Naive B cell (primary cell): Measurements from ENCODE around the gene SNX12. TPM values are rescaled to one million over a fixed set of nuclear protein-coding genes. Genes with fewer than 3 reads are reported as not detected.

Experiments used
- ATAC-seq, 2 donors: fragments of 150-1000 bp; cut with Tn5 transposase; 2 replicates each; pipeline ENCODE4 v1.10.0; 2021; ENCODE audit warnings: low read depth in 2 of 2, mild to moderate bottlenecking in 2 of 2, moderate library complexity in 2 of 2
- DNase-seq: peaks from one replicate; pipeline ENCODE4 v3.0.0; 2022
- H3K27ac Mint-ChIP-seq, 6 donors: one replicate each; pipeline ENCODE4 v1.8.0; 2020 to 2022; ENCODE audit warnings: mild to moderate bottlenecking in 6 of 6, mixed read lengths in 6 of 6, moderate library complexity in 5 of 6, inconsistent platforms in 2 of 6
- H3K27me3 Mint-ChIP-seq, 3 donors: one replicate each; pipeline ENCODE4 v1.8.0; 2021 to 2022; ENCODE audit warnings: mixed read lengths in 3 of 3, mild to moderate bottlenecking in 1 of 3
- H3K36me3 Mint-ChIP-seq, 2 donors: one replicate each; pipeline ENCODE4 v1.8.0; 2020 to 2022; ENCODE audit warnings: mixed read lengths in 2 of 2, inconsistent platforms in 1 of 2, mild to moderate bottlenecking in 1 of 2
- H3K4me1 Mint-ChIP-seq, 3 donors: one replicate each; pipeline ENCODE4 v1.8.0; 2020 to 2022; ENCODE audit warnings: mixed read lengths in 3 of 3, inconsistent platforms in 1 of 3, mild to moderate bottlenecking in 1 of 3, moderate library complexity in 1 of 3
- H3K4me3 Mint-ChIP-seq, 8 donors: one replicate each; pipeline ENCODE4 v1.8.0; 2020 to 2022; ENCODE audit warnings: mild to moderate bottlenecking in 8 of 8, mixed read lengths in 8 of 8, moderate library complexity in 8 of 8, inconsistent platforms in 2 of 8
- H3K9me3 Mint-ChIP-seq, 7 donors: one replicate each; pipeline ENCODE4 v1.8.0; 2020 to 2022; ENCODE audit warnings: mixed read lengths in 7 of 7, mild to moderate bottlenecking in 5 of 7, inconsistent platforms in 2 of 7, moderate library complexity in 1 of 7
- polyA plus RNA-seq, 6 donors: library from polyadenylated mRNA; unstranded; fragments of 300-500 nt; fragmentation: Illumina TruSeq; gene quantifications; one replicate each; pipeline ENCODE4 v1.2.3, GENCODE V29; 2021; ENCODE audit warnings: low read depth in 6 of 6

Gene SNX12
- polyA plus RNA-seq = 1 to 10 TPM in 5 of 6 donors, under 1 TPM in 1; 0.86 to 7.6 (median 3.3) TPM

DNA sequence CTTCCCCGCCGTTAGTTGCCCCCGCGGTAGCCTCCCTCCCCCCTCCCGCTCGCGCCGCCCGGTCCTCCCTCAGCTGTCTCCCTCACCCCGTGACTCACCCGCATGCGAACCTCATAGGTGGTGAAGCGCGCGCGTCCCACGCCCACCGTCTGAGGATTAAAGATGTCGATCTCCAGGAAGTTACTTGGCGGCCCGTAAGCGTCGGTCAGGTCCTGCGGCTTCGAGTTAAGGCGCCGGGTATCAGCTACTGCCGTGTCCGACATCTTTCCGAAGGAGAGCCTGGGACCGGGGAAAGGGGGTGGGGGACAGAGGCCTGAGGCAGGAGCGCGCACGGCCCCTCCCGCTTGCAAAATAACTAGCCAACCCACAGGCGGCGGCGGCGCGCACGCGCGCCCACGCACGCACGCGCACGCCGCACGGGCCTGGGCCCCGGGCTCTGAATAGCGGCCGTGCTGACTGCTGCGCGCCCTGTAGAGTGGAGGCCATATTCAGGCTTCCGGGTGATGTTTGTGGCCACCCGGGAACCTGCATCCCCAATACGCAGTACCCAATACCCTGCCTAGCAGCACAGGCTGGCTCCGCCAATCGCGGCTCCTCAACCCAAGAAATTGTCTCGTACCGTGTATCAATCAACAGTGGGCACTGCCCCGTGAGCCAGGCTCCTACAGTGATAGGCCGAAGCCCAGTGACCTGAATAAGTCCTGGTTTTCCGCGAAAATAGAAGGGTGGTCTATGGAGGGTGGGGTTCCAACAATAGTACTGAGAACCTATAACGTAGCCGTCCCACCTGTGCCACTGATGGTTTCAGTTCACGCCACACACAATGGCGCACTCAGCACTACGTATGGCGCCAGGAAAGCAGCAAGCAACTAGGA is at the start of gene SNX12:
SNX12 (minus strand) TSS at position 291 of the 875 bp plus-strand sequence; CDS start at position 263, 28 bp downstream.
- Mint-ChIP-seq H3K27ac (peak within 1 kb of the TSS; percentile 92 to 98 (median 96)), H3K9me3 (peaks cover 0 to 2% (median 0%) of the 10 kb centered on the region in 7 donors), H3K4me3 (peak within 1 kb of the TSS; percentile 90 to 98 (median 95)), H3K27me3 (peaks cover 0 to 23% (median 0%) of the 10 kb centered on the region in 3 donors), H3K4me1 (peaks cover 3 to 20% (median 12%) of the 10 kb centered on the region in 3 donors), H3K36me3 (no peaks in the 10 kb centered on the region)
- DNase-seq = peak; percentile 86
- peak; percentile 89 to 91 for ATAC-seq

DNA sequence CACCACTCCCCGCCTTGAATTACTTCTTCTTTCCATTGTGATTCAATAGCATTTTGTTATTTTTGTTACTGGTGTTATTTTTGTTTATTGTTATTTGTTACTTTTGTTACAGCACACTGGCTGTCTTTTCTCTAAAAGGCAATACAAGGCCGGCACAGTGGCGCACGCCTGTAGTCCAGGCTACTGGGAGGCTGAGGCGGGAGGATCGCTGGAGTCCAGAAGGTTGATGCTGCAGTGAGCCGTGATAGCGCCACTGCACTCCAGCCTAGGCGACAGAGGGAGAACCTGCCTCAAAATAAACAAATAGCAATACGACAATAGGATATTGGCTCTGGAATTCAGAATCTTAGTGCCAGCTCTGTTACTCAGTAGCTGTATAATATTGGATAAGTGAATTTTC is 49.2 kb upstream of the SNX12 start:
- no peak for ATAC-seq
- peaks cover 0 to 4% of the 10 kb centered on the region in 2 donors for H3K36me3 Mint-ChIP-seq
- peaks cover 0 to 2% (median 0%) of the 10 kb centered on the region in 7 donors for H3K9me3 Mint-ChIP-seq
- H3K27ac Mint-ChIP-seq = peak overlapping the region in 4 of 6 donors; percentile 24 to 95 (median 47)
- H3K27me3 Mint-ChIP-seq = no peaks in the 10 kb centered on the region
- DNase-seq = no peak
- H3K4me3 Mint-ChIP-seq = peak overlapping the region in 4 of 8 donors; percentile 22 to 92 (median 64)
- H3K4me1 Mint-ChIP-seq = peaks cover 5 to 28% (median 19%) of the 10 kb centered on the region in 3 donors

DNA sequence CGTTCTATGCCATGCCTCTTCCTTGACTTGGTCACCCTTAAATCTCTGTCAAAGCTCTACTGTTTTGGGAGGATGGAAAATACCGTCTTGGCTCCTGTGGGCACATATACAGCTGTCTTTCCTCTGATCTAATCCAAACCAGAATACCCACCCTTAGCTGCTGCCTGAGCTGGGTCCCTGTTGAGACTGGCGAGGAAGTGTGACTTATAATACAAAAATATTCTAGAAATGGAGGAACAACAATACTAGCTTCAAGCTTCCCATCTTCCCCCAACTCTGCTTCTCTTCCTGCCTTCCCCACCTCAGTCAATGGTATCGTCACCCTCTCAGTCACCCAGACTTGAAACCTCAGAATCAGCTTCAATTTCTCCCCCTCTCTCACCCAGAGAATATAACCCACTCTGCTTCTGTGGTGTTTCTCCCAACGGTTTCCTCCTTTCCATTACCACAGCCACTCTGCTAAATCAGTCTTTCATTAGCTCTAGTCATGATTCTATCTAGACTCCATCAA is 43.8 kb upstream of the SNX12 start:
- DNase-seq = no peak

DNA sequence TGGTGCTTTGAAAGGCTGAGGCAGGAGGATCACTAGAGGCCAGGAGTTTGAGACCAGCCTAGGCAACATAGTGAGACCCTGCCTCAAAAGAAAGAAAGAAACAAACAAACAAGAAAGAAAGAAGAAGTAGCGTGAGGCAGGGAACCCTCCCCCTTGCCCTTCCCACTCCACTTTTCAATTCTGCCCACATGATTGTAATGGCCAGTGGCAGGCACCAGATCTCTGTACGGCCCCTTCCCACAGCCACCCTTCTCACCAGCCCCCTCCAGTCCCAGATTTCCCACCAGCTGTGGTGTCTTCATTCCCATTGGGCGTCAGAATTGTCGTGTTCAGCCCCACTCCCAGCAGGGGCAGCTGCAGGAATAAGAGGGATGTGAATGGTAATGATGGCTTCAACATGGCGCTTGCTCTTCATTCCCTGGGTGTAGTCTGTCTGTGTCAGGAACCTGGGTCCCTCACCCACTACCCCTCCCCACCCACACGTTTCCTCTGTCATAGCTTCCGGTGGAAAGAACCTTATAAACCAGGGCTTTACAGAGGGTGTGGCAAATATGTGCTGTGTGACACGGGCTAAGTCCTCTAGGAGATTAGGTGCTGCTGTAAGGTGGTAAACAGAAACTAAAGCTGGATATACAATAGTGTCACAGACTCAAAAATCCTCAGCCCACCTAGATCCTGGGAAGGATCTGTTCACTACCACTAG is 43.2 kb upstream of the SNX12 start, which contains the start of gene IL2RG:
IL2RG (minus strand) TSS at position 437 of the 703 bp plus-strand sequence; CDS start at position 399, 38 bp downstream.
- Mint-ChIP-seq H3K4me3 (peak within 1 kb of the TSS; percentile 80 to 98 (median 96)), H3K4me1 (peaks cover 45 to 60% (median 59%) of the 10 kb centered on the region in 3 donors)

More for the DNA sequence above, 43.8 kb upstream of the SNX12 start:
- Mint-ChIP-seq H3K27me3 (peaks cover 0 to 8% (median 0%) of the 10 kb centered on the region in 3 donors), H3K4me1 (peaks cover 40 to 54% (median 53%) of the 10 kb centered on the region in 3 donors), H3K36me3 (peaks cover 7 to 8% of the 10 kb centered on the region in 2 donors), H3K9me3 (peaks cover 0 to 4% (median 0%) of the 10 kb centered on the region in 7 donors), H3K27ac (peak overlapping the region; percentile 98 to 100 (median 100)), H3K4me3 (peak overlapping the region; percentile 80 to 98 (median 96))
- peak; percentile 37 to 42 for ATAC-seq

DNA sequence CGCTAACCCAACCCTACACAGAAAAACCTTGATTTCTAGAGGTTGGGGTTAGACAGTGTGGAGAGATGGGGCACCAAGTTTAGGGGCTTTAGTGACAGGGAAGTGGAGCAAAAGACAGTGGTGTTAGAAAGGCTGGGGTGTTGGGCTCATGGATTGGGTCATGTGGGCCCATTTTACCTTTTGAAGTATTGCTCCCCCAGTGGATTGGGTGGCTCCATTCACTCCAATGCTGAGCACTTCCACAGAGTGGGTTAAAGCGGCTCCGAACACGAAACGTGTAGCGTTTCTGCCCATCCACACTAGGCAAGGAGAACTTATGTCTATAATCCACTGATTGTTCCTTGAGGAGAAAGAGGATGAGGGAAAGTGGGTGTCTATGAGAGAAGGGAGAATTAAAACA is 40.9 kb upstream of the SNX12 start:
- Mint-ChIP-seq H3K4me1 (peaks cover 57 to 78% (median 78%) of the 10 kb centered on the region in 3 donors), H3K4me3 (peak overlapping the region; percentile 80 to 98 (median 96)), H3K27me3 (peaks cover 0 to 8% (median 0%) of the 10 kb centered on the region in 3 donors), H3K9me3 (peaks cover 0 to 4% (median 0%) of the 10 kb centered on the region in 7 donors), H3K36me3 (peaks cover 7 to 16% of the 10 kb centered on the region in 2 donors), H3K27ac (peak overlapping the region in 4 of 6 donors; percentile 51 to 100 (median 92))
- no peak for ATAC-seq
- DNase-seq = no peak

More for the DNA sequence above, 43.2 kb upstream of the SNX12 start, which contains the start of gene IL2RG:
- Mint-ChIP-seq H3K36me3 (peaks cover 7 to 14% of the 10 kb centered on the region in 2 donors), H3K27ac (peak within 1 kb of the TSS; percentile 98 to 100 (median 100)), H3K27me3 (peaks cover 0 to 8% (median 0%) of the 10 kb centered on the region in 3 donors), H3K9me3 (peaks cover 0 to 4% (median 0%) of the 10 kb centered on the region in 7 donors)
- ATAC-seq = peak; percentile 91 to 94
- peak; percentile 84 for DNase-seq

DNA sequence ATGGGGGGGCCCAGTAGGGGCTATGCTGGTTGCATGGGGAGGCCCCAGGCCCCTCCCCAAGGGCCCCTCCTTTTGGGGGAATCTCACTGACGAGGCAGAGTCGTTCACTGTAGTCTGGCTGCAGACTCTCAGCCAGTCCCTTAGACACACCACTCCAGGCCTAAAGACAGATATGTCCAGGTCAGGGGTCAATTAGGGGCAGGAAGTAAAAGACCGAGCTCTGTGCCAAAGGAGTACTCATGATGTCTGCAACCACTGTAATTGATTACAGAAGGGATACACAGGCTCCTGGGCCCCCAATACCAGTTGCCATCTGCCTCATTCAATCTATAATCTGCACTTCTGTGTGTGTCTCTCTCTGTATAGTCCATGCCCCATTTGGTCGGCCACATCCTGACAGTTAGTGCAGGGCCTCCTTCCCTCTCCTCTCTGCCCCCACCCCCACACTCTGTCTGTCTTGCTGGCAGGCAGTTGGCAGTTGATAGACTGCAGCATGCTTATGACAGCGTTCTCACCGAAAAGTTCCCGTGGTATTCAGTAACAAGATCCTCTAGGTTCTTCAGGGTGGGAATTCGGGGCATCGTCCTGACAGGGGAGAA is 39.7 kb upstream of the SNX12 start:
- Mint-ChIP-seq H3K4me1 (peaks cover 65 to 90% (median 84%) of the 10 kb centered on the region in 3 donors), H3K9me3 (peaks cover 0 to 4% (median 0%) of the 10 kb centered on the region in 7 donors), H3K36me3 (peaks cover 7 to 16% of the 10 kb centered on the region in 2 donors), H3K27me3 (peaks cover 0 to 8% (median 0%) of the 10 kb centered on the region in 3 donors), H3K4me3 (peak overlapping the region; percentile 80 to 98 (median 95)), H3K27ac (peak overlapping the region; percentile 41 to 98 (median 89))
- no peak for DNase-seq
- ATAC-seq = no peak

DNA sequence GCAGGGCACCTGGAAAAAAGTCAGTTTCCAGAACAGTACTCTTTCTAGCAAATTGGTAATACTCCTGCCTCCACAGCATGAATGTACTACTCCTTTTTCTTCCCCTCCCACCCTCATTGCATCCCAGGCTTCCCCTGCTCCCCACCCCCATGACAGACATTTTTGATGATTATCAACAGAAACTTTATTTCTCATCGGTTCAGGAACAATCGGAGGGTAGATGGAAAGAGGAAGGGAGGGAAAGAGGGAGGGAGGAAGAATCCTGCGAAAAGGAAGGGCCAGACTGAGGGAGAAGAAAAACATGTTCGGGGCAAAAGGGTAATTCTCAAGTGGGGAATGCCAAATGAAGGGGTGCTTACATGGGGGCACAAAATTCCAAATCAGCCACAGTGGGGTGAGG is 39.1 kb upstream of the SNX12 start:
- H3K36me3 Mint-ChIP-seq = peaks cover 7 to 16% of the 10 kb centered on the region in 2 donors
- H3K4me1 Mint-ChIP-seq = peaks cover 64 to 90% (median 86%) of the 10 kb centered on the region in 3 donors
- DNase-seq (no peak), ATAC-seq (no peak)
- peak overlapping the region; percentile 14 to 98 (median 78) for H3K27ac Mint-ChIP-seq
- peaks cover 0 to 8% (median 0%) of the 10 kb centered on the region in 3 donors for H3K27me3 Mint-ChIP-seq
- H3K4me3 Mint-ChIP-seq = peak overlapping the region in 6 of 8 donors; percentile 17 to 95 (median 54)
- H3K9me3 Mint-ChIP-seq = peaks cover 0 to 4% (median 0%) of the 10 kb centered on the region in 7 donors

DNA sequence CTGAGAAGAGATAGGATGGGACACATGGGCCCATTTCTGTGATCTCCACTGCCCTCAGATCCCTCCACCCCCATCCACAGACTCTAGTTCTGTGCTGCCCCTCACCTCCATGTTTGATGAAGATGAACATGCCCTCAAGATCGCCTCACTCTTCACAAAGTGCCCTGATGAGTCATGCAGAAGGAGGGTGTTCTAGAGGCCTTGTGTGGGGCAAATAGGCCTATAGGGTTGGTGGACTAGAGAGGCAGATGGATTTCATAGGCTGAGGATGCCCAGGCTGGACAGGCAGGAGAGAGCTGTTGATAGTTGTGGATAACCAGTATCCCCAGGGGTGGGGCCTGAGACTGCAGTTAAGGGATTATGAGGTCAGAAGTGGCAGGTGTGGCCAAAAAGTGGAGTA is 38.3 kb upstream of the SNX12 start, which contains the start of gene CXorf65:
CXorf65 (minus strand) TSS at position 314 of the 400 bp plus-strand sequence; CDS start at position 130, 184 bp downstream.
- peaks cover 7 to 16% of the 10 kb centered on the region in 2 donors for H3K36me3 Mint-ChIP-seq
- peak within 1 kb of the TSS; percentile 78 to 98 (median 89) for H3K27ac Mint-ChIP-seq
- no peak for DNase-seq
- peaks cover 0 to 8% (median 0%) of the 10 kb centered on the region in 3 donors for H3K27me3 Mint-ChIP-seq
- peaks cover 62 to 83% (median 82%) of the 10 kb centered on the region in 3 donors for H3K4me1 Mint-ChIP-seq
- H3K9me3 Mint-ChIP-seq = peaks cover 0 to 4% (median 0%) of the 10 kb centered on the region in 7 donors
- ATAC-seq = no peak
- peak within 1 kb of the TSS; percentile 67 to 95 (median 82) for H3K4me3 Mint-ChIP-seq

DNA sequence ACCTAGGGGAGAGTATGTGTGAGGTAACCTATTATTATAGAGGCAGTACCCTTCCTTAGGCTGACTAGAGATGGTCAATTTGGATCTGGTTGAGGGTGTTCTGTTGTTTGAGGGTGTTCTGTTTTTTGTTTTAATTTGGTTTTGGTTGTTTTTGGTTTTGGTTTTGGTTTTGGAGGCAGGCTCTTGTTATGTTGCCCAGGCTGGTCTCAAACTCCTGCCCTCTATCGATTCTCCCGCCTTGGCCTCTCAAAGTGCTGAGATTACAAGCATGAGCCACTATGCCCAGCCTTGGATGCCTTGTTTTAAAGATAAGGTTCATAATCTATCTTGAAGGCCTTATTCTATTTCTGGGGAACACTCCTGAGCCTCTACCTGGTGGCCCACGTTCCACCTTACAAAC is 37.5 kb upstream of the SNX12 start:
- ATAC-seq = no peak
- H3K27ac Mint-ChIP-seq = peak overlapping the region; percentile 43 to 98 (median 88)
- no peak for DNase-seq
- peaks cover 7 to 16% of the 10 kb centered on the region in 2 donors for H3K36me3 Mint-ChIP-seq
- peaks cover 0 to under 1% (median 0%) of the 10 kb centered on the region in 7 donors for H3K9me3 Mint-ChIP-seq
- peak overlapping the region in 6 of 8 donors; percentile 42 to 72 (median 66) for H3K4me3 Mint-ChIP-seq
- peaks cover 64 to 86% (median 78%) of the 10 kb centered on the region in 3 donors for H3K4me1 Mint-ChIP-seq
- peaks cover 0 to 10% (median 0%) of the 10 kb centered on the region in 3 donors for H3K27me3 Mint-ChIP-seq

DNA sequence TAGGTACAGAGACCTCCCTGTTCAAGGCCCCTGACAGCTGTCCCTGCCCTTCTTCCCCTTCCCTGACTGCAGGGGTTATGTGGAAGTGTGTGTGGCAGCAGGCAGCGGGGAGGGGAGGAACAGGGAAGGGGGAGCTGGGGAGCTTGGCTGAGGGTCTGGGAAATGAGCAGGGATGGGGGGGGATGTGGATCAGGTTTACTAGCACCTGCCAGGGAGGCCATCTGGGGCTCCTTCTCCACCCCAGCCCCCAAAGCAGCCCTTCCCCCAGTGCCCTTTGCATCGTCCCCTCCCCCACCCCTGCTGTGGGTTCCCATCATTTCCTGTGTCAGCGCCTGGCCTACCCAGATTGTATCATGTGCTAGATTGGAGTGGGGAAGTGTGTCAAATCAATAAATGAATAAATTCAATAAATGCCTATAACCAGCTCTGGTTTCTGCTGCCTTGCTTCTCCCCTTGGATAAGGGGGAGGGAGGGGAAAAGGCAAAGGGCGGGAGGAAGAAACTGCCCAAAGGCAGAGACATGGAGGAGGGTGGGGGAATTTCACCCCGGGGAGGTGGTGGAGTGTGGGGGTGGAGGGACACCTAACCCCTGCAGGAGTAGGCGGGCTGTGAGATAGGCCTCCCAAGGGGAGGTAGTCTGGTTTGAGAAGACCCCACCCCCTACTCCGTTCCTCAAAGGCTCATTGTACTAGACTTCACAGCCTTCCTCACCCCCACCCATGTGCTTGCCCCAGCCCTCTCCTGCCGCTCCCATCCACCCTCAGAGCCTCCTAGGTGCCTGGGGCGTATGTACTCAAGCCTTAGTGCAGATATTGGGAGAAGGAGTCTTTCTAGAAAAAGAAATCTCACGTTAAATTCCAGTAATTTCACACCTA is 35.2 kb upstream of the SNX12 start:
- H3K27me3 Mint-ChIP-seq = peaks cover 0 to 11% (median 0%) of the 10 kb centered on the region in 3 donors
- DNase-seq (peak; percentile 47), ATAC-seq (peak; percentile 67 to 69)
- peaks cover 56 to 78% (median 63%) of the 10 kb centered on the region in 3 donors for H3K4me1 Mint-ChIP-seq
- H3K36me3 Mint-ChIP-seq = peaks cover 4 to 12% of the 10 kb centered on the region in 2 donors
- peak overlapping the region; percentile 58 to 86 (median 68) for H3K4me3 Mint-ChIP-seq
- peak overlapping the region; percentile 88 to 97 (median 92) for H3K27ac Mint-ChIP-seq
- H3K9me3 Mint-ChIP-seq = no peaks in the 10 kb centered on the region

DNA sequence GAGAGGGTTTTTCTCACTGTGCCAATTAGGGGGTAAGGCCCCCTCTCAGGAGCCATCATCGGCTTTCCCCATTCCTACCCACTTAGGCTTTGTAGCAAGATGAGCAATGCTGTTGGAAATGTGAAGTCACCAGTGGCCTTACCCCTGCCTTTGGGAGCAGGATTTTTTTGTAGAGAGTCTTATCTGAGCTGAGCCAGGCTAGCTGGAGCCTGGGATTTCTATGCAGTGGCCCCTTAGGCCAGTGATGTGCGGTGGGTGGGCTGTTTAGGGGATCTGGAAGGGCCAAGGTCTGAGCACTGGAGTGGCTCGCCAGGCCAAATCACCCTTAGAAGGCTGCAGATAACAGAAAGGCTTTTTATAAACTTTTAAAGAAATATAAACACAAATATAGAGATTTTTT is 34.2 kb upstream of the SNX12 start:
- Mint-ChIP-seq H3K36me3 (peaks cover 0 to 9% of the 10 kb centered on the region in 2 donors), H3K4me3 (peak overlapping the region in 3 of 8 donors; percentile 40 to 69 (median 42)), H3K27me3 (peaks cover 0 to 7% (median 0%) of the 10 kb centered on the region in 3 donors), H3K4me1 (peaks cover 53 to 78% (median 53%) of the 10 kb centered on the region in 3 donors), H3K9me3 (no peaks in the 10 kb centered on the region), H3K27ac (peak overlapping the region; percentile 66 to 97 (median 89))
- DNase-seq (no peak), ATAC-seq (no peak)
